GM23338 (cell line): ENCODE measurements around the gene SYNPO2. TPM values are rescaled to one million over a fixed set of nuclear protein-coding genes. Genes with fewer than 3 reads are reported as not detected.
A peak's percentile ranks its signal among the peaks of the same experiment; 100 is the strongest.

ENCODE experiments used
- ATAC-seq: fragments of 200-7000 bp; cut with Tn5 transposase; 3 replicates; pipeline ENCODE4 v1.9.1; 2020
- DNase-seq: peaks from one replicate; pipeline ENCODE4 v3.0.0-alpha.2; 2015; ENCODE audit warnings: low spot score
- H2AFZ ChIP-seq: fragments of 200-600 bp; sonication (generic); 2 replicates; pipeline ENCODE4 v1.8.0; 2016; ENCODE audit warnings: antibody characterized with exemption, mild to moderate bottlenecking, moderate library complexity
- H3F3A ChIP-seq: fragments of 200-600 bp; sonication (generic); replicated peaks from 2 replicates; pipeline ENCODE4 v1.8.0; 2017; ENCODE audit warnings: antibody characterized with exemption, mixed run types, low read depth
- H3K27ac ChIP-seq: fragments of 200-600 bp; sonication (generic); 2 replicates; pipeline ENCODE4 v1.6.1; 2016; ENCODE audit warnings: low read depth
- H3K27me3 ChIP-seq: fragments of 200-600 bp; sonication (generic); 2 replicates; pipeline ENCODE4 v1.8.0; 2016; ENCODE audit warnings: mild to moderate bottlenecking, mixed run types, moderate library complexity; ENCODE audit not compliant: insufficient read depth
- H3K36me3 ChIP-seq: fragments of 200-600 bp; sonication (generic); 2 replicates; pipeline ENCODE4 v1.8.0; 2016; ENCODE audit warnings: mild to moderate bottlenecking; ENCODE audit not compliant: insufficient read depth
- H3K4me1 ChIP-seq: fragments of 200-600 bp; sonication (generic); 2 replicates; pipeline ENCODE4 v1.8.0; 2016; ENCODE audit warnings: mild to moderate bottlenecking, moderate library complexity; ENCODE audit not compliant: insufficient read depth
- H3K4me2 ChIP-seq: fragments of 200-600 bp; sonication (generic); 2 replicates; pipeline ENCODE4 v1.7.1; 2017; ENCODE audit warnings: mixed run types
- H3K4me3 ChIP-seq: fragments of 200-600 bp; sonication (generic); 2 replicates; pipeline ENCODE4 v1.6.1; 2016; ENCODE audit warnings: mixed run types
- H3K79me2 ChIP-seq: fragments of 200-600 bp; sonication (generic); replicated peaks from 2 replicates; pipeline ENCODE4 v1.8.0; 2017; ENCODE audit warnings: mild to moderate bottlenecking; ENCODE audit not compliant: insufficient read depth
- H3K9me2 ChIP-seq: fragments of 200-600 bp; sonication (generic); 2 replicates; pipeline ENCODE4 v1.8.0; 2017; ENCODE audit not compliant: insufficient read depth
- H4K20me1 ChIP-seq: fragments of 200-600 bp; sonication (generic); replicated peaks from 2 replicates; pipeline ENCODE4 v1.8.0; 2017; ENCODE audit warnings: mild to moderate bottlenecking; ENCODE audit not compliant: insufficient read depth
- H3K27ac Mint-ChIP-seq: 2 replicates; pipeline ENCODE4 v1.8.0; 2020; ENCODE audit warnings: inconsistent platforms, mild to moderate bottlenecking, moderate library complexity, mixed read lengths
- H3K27me3 Mint-ChIP-seq: 3 replicates; pipeline ENCODE4 v1.8.0; 2022; ENCODE audit warnings: low read depth, mild to moderate bottlenecking, moderate library complexity, mixed read lengths, inconsistent platforms; ENCODE audit not compliant: insufficient read depth, poor library complexity
- H3K36me3 Mint-ChIP-seq: 3 replicates; pipeline ENCODE4 v1.8.0; 2021; ENCODE audit warnings: low read depth, mild to moderate bottlenecking, inconsistent platforms, moderate library complexity, mixed read lengths
- H3K4me1 Mint-ChIP-seq: 3 replicates; pipeline ENCODE4 v1.8.0; 2020; ENCODE audit warnings: mild to moderate bottlenecking, inconsistent platforms, mixed read lengths
- H3K4me3 Mint-ChIP-seq: 3 replicates; pipeline ENCODE4 v1.8.0; 2021; ENCODE audit warnings: moderate library complexity, mild to moderate bottlenecking, inconsistent platforms, mixed read lengths
- H3K9me3 Mint-ChIP-seq: 3 replicates; pipeline ENCODE4 v1.8.0; 2020; ENCODE audit warnings: moderate library complexity, mild to moderate bottlenecking, inconsistent platforms, mixed read lengths
- CREB1 ChIP-seq: fragments of 250-450 bp; sonication (Bioruptor Pico); IDR thresholded peaks from 2 replicates; pipeline ENCODE4 v1.5.0; 2020; ENCODE audit warnings: low read depth, mild to moderate bottlenecking, moderate library complexity
- EZH2 ChIP-seq: fragments of 200-600 bp; sonication (generic); IDR thresholded peaks from one replicate; pipeline ENCODE4 v1.8.0; 2017; ENCODE audit warnings: antibody characterized with exemption, mild to moderate bottlenecking, low read depth; ENCODE audit not compliant: unreplicated experiment
- EZH2phosphoT487 ChIP-seq: fragments of 200-600 bp; sonication (generic); IDR thresholded peaks from one replicate; pipeline ENCODE4 v1.8.1; 2018; ENCODE audit warnings: antibody characterized with exemption; ENCODE audit not compliant: unreplicated experiment
- JUNB ChIP-seq: IDR thresholded peaks from one replicate; pipeline ENCODE4 v1.6.1; 2016; ENCODE audit warnings: antibody characterized with exemption; ENCODE audit not compliant: unreplicated experiment
- NANOG ChIP-seq: IDR thresholded peaks from 2 replicates; pipeline ENCODE4 v1.6.1; 2016; ENCODE audit warnings: antibody characterized with exemption, borderline replicate concordance
- POLR2AphosphoS5 ChIP-seq: IDR thresholded peaks from 2 replicates; pipeline ENCODE4 v1.6.1; 2016; ENCODE audit warnings: antibody characterized with exemption, low read depth
- ZNF114 ChIP-seq: fragments of 250-450 bp; sonication (Bioruptor Pico); IDR thresholded peaks from 2 replicates; pipeline ENCODE4 v1.5.0; 2020; ENCODE audit warnings: mild to moderate bottlenecking, moderate library complexity
- ZNF331 ChIP-seq: fragments of 250-450 bp; sonication (Bioruptor Pico); IDR thresholded peaks from 2 replicates; pipeline ENCODE4 v1.5.0; 2020; ENCODE audit warnings: low read depth, mild to moderate bottlenecking, moderate library complexity
- ZNF462 ChIP-seq: fragments of 250-450 bp; sonication (Bioruptor Pico); IDR thresholded peaks from 2 replicates; pipeline ENCODE4 v1.5.0; 2020; ENCODE audit warnings: mild to moderate bottlenecking, moderate library complexity
- polyA plus RNA-seq: library from polyadenylated mRNA; unstranded; fragments of >200 nt; fragmentation: Nextera tagmentation; extraction: Ambion mirVana; gene quantifications from 2 replicates; pipeline ENCODE4 v1.2.1, GENCODE V29; 2016
- total RNA-seq: library from RNA; depleted of rRNA; stranded (reverse); fragments of >200 nt; shearing (Covaris generic); gene quantifications from 2 replicates; pipeline ENCODE4 v1.2.3, GENCODE V29; 2014
- TF ChIP-seq, protein P1 (sequence below): IDR thresholded peaks from 2 replicates; pipeline ENCODE4 v1.6.1; 2016; ENCODE audit warnings: antibody characterized with exemption

The SYNPO2 gene
- total and polyA plus RNA-seq, 2 experiments from 2014 or later: 2.1 to 3.4 TPM

DNA sequence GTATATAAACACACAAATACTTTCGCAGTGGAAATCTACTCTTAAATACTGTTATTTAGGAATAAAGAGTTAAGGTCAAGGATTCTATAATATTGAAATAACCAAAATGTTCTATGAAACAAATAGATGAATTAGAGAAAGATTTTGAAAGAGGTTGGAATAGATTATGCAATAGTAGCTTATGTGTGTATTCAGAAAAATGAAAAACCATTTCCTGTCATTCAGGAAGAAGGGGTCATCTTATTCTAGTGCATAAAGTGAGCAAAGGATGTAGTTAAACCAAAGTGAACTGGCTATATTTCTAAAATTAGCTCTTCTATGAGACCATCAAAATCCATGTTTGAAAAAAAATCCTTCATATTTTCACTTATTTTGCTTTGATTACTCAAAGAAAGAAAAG lies 217.0 kb downstream of the SYNPO2 start:
- Histone ChIP-seq H2AFZ (no peak overlapping the region), H3F3A (no peaks in the 10 kb centered on the region), H3K9me2 (no peaks in the 10 kb centered on the region), H3K79me2 (no peaks in the 10 kb centered on the region), H3K27me3 (no peaks in the 10 kb centered on the region), H3K27ac (no peak overlapping the region), H4K20me1 (no peaks in the 10 kb centered on the region), H3K4me1 (no peaks in the 10 kb centered on the region), H3K4me3 (no peak overlapping the region), H3K4me2 (no peak overlapping the region), H3K36me3 (no peaks in the 10 kb centered on the region)
- Mint-ChIP-seq H3K27me3 (no peaks in the 10 kb centered on the region), H3K4me3 (no peak overlapping the region), H3K9me3 (no peaks in the 10 kb centered on the region), H3K36me3 (no peaks in the 10 kb centered on the region), H3K4me1 (peaks cover 9% of the 10 kb centered on the region; the same call in 2 of the 3 replicates), H3K27ac (no peak overlapping the region)
- ATAC-seq: no peak
- DNase-seq: no peak
- TF ChIP-seq JUNB: no peak

DNA sequence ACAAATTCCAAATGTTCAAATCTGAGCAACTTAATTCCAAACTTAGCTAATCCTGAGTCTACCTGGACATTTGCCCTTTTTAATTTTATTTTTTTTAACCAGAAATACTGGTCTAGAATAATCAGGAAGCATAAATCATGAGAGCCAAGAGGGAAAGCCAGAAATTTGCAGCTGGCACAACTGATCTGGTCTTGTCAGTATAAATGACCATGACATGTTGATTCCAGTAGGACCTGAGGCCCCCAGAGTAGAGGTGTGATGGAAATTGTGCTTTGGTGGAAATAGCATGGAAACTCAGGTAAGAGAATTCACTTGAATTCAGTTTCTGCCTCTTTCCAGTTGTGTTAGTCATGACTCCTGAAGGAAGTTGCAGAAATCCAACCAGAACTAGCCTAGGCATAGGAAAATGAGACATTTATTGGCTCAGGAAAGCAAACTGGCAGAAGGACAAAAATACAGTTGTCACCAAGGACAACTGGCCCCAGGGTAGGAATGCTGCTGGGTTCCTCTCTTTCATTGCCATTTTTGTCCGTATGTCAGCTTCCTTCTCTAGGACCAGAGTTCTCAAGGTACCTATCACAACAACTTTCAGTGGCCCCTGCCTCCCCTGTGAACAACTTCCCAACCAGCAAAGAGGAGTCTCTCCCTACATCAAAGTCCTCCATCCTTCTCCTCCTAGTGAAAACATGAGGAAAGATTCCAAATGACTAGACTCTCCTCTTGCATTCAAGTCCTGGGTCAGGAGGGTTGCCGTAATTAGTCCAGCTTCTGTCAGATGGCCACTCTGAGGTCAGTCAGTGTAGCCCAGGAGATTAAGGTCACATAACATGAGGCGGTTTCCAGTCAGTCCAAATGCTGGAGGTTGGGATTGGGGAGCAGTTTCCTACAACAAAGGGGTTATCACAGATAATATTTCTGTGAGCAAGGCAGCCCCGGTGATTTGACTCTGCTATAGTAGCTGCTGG lies 217.7 kb downstream of the SYNPO2 start:
- Mint-ChIP-seq H3K4me1 (peaks cover 7% of the 10 kb centered on the region; the same call in 2 of the 3 replicates), H3K4me3 (no peak overlapping the region), H3K27me3 (no peaks in the 10 kb centered on the region), H3K36me3 (no peaks in the 10 kb centered on the region), H3K27ac (no peak overlapping the region), H3K9me3 (no peaks in the 10 kb centered on the region)
- Histone ChIP-seq H3F3A (no peaks in the 10 kb centered on the region), H3K79me2 (no peaks in the 10 kb centered on the region), H3K4me3 (no peak overlapping the region), H3K4me2 (no peak overlapping the region), H3K27ac (no peak overlapping the region), H3K4me1 (no peaks in the 10 kb centered on the region), H3K27me3 (no peaks in the 10 kb centered on the region), H3K36me3 (no peaks in the 10 kb centered on the region), H4K20me1 (no peaks in the 10 kb centered on the region), H3K9me2 (no peaks in the 10 kb centered on the region), H2AFZ (peak overlapping the region; percentile 23; the same call in 1 of the 2 replicates)
- ATAC-seq: no peak
- DNase-seq: no peak
- TF ChIP-seq ZNF331 (CRISPR knock-in tag) (no peak), CREB1 (CRISPR knock-in tag) (no peak), POLR2AphosphoS5 (no peak), ZNF462 (CRISPR knock-in tag) (no peak), ZNF114 (no peak), JUNB (no peak), NANOG (no peak), EZH2 (no peak), EZH2phosphoT487 (no peak)
- TF ChIP-seq, protein P1, sequence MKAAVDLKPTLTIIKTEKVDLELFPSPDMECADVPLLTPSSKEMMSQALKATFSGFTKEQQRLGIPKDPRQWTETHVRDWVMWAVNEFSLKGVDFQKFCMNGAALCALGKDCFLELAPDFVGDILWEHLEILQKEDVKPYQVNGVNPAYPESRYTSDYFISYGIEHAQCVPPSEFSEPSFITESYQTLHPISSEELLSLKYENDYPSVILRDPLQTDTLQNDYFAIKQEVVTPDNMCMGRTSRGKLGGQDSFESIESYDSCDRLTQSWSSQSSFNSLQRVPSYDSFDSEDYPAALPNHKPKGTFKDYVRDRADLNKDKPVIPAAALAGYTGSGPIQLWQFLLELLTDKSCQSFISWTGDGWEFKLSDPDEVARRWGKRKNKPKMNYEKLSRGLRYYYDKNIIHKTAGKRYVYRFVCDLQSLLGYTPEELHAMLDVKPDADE: no peak
